Esophagus (tissue), 2 donors: ENCODE measurements around the gene SPEM1. TPM values are rescaled to one million over a fixed set of nuclear protein-coding genes. Genes with fewer than 3 reads are reported as not detected.

Source experiments
- H3K27ac ChIP-seq, 2 donors: one replicate each; pipeline ENCODE4 v1.5.1; 2013; ENCODE audit warnings: low read depth in 2 of 2, mild to moderate bottlenecking in 2 of 2, inconsistent platforms in 1 of 2, low read length in 1 of 2, moderate library complexity in 1 of 2
- H3K27me3 ChIP-seq, 2 donors: one replicate each; pipeline ENCODE4 v1.6.1; 2013; ENCODE audit warnings: low read length in 2 of 2, control low read depth in 1 of 2, mild to moderate bottlenecking in 1 of 2; ENCODE audit not compliant: insufficient read depth in 2 of 2, control insufficient read depth in 1 of 2
- H3K36me3 ChIP-seq, 2 donors: one replicate each; pipeline ENCODE4 v1.6.1; 2013; ENCODE audit warnings: low read length in 1 of 2; ENCODE audit not compliant: control insufficient read depth in 2 of 2, insufficient read depth in 2 of 2
- H3K4me1 ChIP-seq, 2 donors: one replicate each; pipeline ENCODE4 v1.6.1; 2013; ENCODE audit warnings: low read length in 1 of 2; ENCODE audit not compliant: control insufficient read depth in 2 of 2, insufficient read depth in 2 of 2
- H3K4me3 ChIP-seq, 2 donors: one replicate each; pipeline ENCODE4 v1.5.1; 2013; ENCODE audit warnings: low read length in 2 of 2, mild to moderate bottlenecking in 2 of 2, low read depth in 1 of 2, moderate library complexity in 1 of 2
- H3K9me3 ChIP-seq, 2 donors: one replicate each; pipeline ENCODE4 v1.6.1; 2013; ENCODE audit warnings: mild to moderate bottlenecking in 2 of 2, low read depth in 1 of 2, low read length in 1 of 2, moderate library complexity in 1 of 2; ENCODE audit not compliant: control insufficient read depth in 2 of 2, insufficient read depth in 1 of 2
- WGBS, 2 donors: extraction: QIAGEN DNeasy Blood & Tissue Kit; methylation state at CpG; one replicate each; pipeline ENCODE4 v1.1.7; 2013; 5-methylcytosine and 5-hydroxymethylcytosine counted together
- polyA plus RNA-seq, 2 donors: library from polyadenylated mRNA; stranded (reverse); fragments of 200-250 nt; gene quantifications; one replicate each; pipeline ENCODE4 v1.2.3, GENCODE V29; 2013
- donor health status: healthy with polysubstance abuse.
- donor health status: Bipolar disorder and iron deficiency.

Gene SPEM1
- polyA plus RNA-seq, 2 donors, result not detected

DNA sequence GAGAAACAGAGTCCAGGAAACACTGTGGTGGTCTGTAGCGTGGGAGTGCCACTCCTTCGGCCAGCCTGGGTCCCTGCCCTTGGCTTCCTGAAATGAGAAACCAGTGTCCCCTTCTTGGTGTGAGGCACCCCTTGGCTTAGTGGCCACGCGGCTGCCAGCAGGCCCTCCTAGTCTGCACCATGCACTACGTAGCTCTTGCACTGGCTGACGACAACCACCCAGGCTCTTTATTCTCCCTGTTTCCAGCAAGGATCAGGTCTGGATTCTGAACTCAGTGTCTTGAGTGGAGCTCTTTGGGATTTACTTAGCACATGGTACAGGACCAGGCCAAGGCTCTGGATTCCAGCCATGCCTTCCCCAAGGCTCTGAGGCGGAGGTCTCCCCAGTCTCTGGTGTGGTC is 7.4 kb downstream of the SPEM1 start:
- WGBS, 2 donors, result 90 to 97% methylated on average over 7 of the region's 7 CpGs
- H3K4me3 ChIP-seq, result no peak overlapping the region
- no peaks in the 10 kb centered on the region for H3K36me3 ChIP-seq
- no peak overlapping the region for H3K27ac ChIP-seq
- no peaks in the 10 kb centered on the region for H3K27me3 ChIP-seq
- H3K4me1 ChIP-seq, result no peaks in the 10 kb centered on the region
- H3K9me3 ChIP-seq, result no peaks in the 10 kb centered on the region

GRCh38 chr17:7428557-7428956 is 8.4 kb downstream of the SPEM1 start, which contains the start of gene SPEM3:
Gene SPEM3, plus strand, starts transcription at chr17:7428857. Its CDS starts 46 bp downstream, at chr17:7428903.
- WGBS, 2 donors, result 65 to 69% methylated on average over 5 of the region's 5 CpGs
- no peaks in the 10 kb centered on the region for H3K36me3 ChIP-seq

GRCh38 chr17:7429722-7430121 is 9.6 kb downstream of the SPEM1 start:
- H3K4me3 ChIP-seq, result no peak overlapping the region
- 87 to 88% methylated on average over 10 of the region's 10 CpGs for WGBS, 2 donors
- no peaks in the 10 kb centered on the region for H3K36me3 ChIP-seq
- no peaks in the 10 kb centered on the region for H3K27me3 ChIP-seq
- H3K4me1 ChIP-seq, result no peaks in the 10 kb centered on the region
- H3K9me3 ChIP-seq, result no peaks in the 10 kb centered on the region
- no peak overlapping the region for H3K27ac ChIP-seq

More at GRCh38 chr17:7428557-7428956, 8.4 kb downstream of the SPEM1 start, which contains the start of gene SPEM3:
- Histone ChIP-seq H3K9me3 (no peaks in the 10 kb centered on the region), H3K4me1 (no peaks in the 10 kb centered on the region), H3K27ac (no peak within 1 kb of the TSS), H3K27me3 (no peaks in the 10 kb centered on the region), H3K4me3 (no peak within 1 kb of the TSS)

DNA sequence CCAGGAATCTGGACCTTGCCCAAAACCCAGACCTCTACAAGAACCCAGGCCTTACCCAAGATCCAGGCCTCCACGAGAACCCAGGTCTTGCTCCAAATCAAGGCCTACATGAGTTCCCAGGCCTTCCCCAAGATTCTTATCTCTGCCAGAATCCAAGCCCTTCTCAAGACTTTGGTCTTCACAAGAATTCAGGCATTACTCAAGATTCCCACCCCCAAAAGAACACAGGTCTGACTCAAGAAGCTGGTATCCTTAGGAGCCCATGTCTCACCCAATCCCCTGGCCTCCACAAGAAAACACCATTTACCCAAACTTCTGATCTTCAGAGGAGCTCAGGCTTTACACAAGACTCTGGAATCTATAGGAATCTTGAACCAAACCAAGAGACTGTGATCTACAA is 11.1 kb downstream of the SPEM1 start:
- Histone ChIP-seq H3K36me3 (no peaks in the 10 kb centered on the region), H3K27me3 (no peaks in the 10 kb centered on the region), H3K4me3 (no peak overlapping the region), H3K27ac (no peak overlapping the region), H3K9me3 (no peaks in the 10 kb centered on the region), H3K4me1 (no peaks in the 10 kb centered on the region)
- WGBS, 2 donors, result 83 to 90% methylated on average over 1 of the region's 1 CpG

GRCh38 chr17:7432296-7432695 is 12.2 kb downstream of the SPEM1 start:
- no peak overlapping the region for H3K27ac ChIP-seq
- peaks cover 0 to 4% of the 10 kb centered on the region in 2 donors for H3K4me1 ChIP-seq
- H3K4me3 ChIP-seq, result no peak overlapping the region
- no peaks in the 10 kb centered on the region for H3K9me3 ChIP-seq
- H3K36me3 ChIP-seq, result no peaks in the 10 kb centered on the region
- WGBS, 2 donors, result 93 to 94% methylated on average over 11 of the region's 11 CpGs
- no peaks in the 10 kb centered on the region for H3K27me3 ChIP-seq

- peaks cover 0 to 23% of the 10 kb centered on the region in 2 donors for H3K4me1 ChIP-seq
- peak overlapping the region; percentile 93 to 94 for H3K27ac ChIP-seq
- no peaks in the 10 kb centered on the region for H3K36me3 ChIP-seq
- WGBS, 2 donors, result 5 to 6% methylated on average over 49 of the region's 49 CpGs
- peak overlapping the region; percentile 63 to 69 for H3K4me3 ChIP-seq
- H3K9me3 ChIP-seq, result no peaks in the 10 kb centered on the region
- H3K27me3 ChIP-seq, result no peaks in the 10 kb centered on the region
Measured at GRCh38 chr17:7435676-7436555, 15.8 kb downstream of the SPEM1 start.

GRCh38 chr17:7436556-7437368 is 16.6 kb downstream of the SPEM1 start:
- Histone ChIP-seq H3K4me3 (peak overlapping the region; percentile 63 to 69), H3K27me3 (no peaks in the 10 kb centered on the region), H3K4me1 (peaks cover 0 to 23% of the 10 kb centered on the region in 2 donors), H3K27ac (peak overlapping the region; percentile 93 to 94), H3K9me3 (no peaks in the 10 kb centered on the region), H3K36me3 (no peaks in the 10 kb centered on the region)
- WGBS, 2 donors, result 5% methylated on average over 92 of the region's 92 CpGs

DNA sequence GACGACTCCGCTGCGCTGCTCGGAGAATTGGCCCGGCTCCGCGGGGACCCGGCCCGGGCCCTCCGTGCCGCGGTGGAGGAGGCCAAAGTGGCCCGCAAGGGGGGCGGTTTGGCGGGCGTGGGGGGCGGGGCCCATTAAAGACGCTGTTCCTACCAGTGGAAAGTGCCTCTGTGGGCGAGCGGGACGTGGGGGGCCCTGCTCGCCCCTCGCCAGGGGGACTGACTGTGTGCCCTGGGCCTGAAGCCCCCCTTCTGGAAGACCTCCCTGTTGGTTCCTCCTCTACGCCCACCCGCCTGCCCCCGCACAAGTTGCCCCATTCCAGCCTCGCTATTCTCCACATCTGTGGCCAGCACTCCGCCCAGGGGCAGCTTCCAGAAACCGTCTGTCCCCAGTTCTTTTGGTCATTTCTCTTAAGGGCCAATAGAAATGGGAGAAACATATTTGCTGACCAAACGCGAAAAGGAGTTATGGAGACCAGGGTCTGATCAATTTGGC is 17.3 kb downstream of the SPEM1 start:
- no peaks in the 10 kb centered on the region for H3K9me3 ChIP-seq
- H3K27me3 ChIP-seq, result no peaks in the 10 kb centered on the region
- peak overlapping the region; percentile 55 to 63 for H3K4me3 ChIP-seq
- H3K27ac ChIP-seq, result peak overlapping the region; percentile 72 to 93
- no peaks in the 10 kb centered on the region for H3K36me3 ChIP-seq
- 27 to 29% methylated on average over 28 to 31 of the region's 31 CpGs for WGBS, 2 donors
- peaks cover 0 to 23% of the 10 kb centered on the region in 2 donors for H3K4me1 ChIP-seq

DNA sequence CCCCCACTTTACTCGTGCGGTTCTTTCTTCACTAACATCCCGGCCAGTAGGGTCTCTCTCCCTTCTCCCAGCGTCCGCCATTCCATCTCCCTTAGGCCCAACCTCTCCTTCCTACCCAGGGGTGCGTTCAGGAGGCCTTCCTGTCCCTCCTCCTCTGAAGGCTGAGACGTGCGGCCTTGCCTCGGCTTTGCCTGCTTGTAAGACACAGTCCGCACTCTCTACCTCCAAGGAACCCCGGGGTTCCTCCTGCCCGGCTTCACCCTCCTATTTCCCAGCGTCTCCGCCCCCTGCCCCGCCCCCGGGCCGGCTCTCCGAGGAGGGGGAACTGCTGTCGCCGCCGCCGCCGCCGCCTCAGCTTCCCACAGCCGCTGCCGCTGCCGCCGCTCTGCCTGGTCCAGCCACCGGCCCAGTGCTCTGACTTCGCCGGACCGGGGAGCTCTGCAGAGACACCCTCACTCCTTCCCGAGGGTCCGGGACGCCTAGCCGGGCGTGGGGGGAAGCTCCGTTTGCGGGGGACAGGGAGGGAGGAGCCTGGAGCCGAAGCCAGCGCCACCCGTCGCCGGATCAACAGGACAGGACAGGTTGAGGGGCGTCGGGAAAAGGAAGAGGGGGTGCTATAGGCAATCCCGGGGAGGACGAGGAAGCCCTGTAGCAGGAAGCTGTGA is 18.0 kb downstream of the SPEM1 start:
- no peaks in the 10 kb centered on the region for H3K9me3 ChIP-seq
- H3K4me1 ChIP-seq, result peaks cover 0 to 23% of the 10 kb centered on the region in 2 donors
- WGBS, 2 donors, result 12 to 19% methylated on average over 46 to 48 of the region's 48 CpGs
- H3K36me3 ChIP-seq, result no peaks in the 10 kb centered on the region
- H3K4me3 ChIP-seq, result peak overlapping the region; percentile 55 to 60
- no peaks in the 10 kb centered on the region for H3K27me3 ChIP-seq
- peak overlapping the region; percentile 62 to 65 for H3K27ac ChIP-seq
